ENCODE results near the gene PARP2. TPM values are rescaled to one million over a fixed set of nuclear protein-coding genes. Genes with fewer than 3 reads are reported as not detected.

The PARP2 gene
- total RNA-seq, 1 experiment from 2014 or later = 38.3 TPM

- Histone ChIP-seq H3K4me2 (ENCODE audit: low read length) (no peak overlapping the region), H3K9ac (ENCODE audit: low read length) (no peak overlapping the region), H3K27me3 (ENCODE audit: low read length) (no peaks in the 10 kb centered on the region), H4K20me1 (ENCODE audit: low read length) (peaks cover 10% of the 10 kb centered on the region; the same call in 1 of the 2 replicates), H3K4me1 (ENCODE audit: insufficient read depth, low read length) (peaks cover 10% of the 10 kb centered on the region), H2AFZ (ENCODE audit: low read length) (no peak overlapping the region), H3K9me3 (ENCODE audit: low read length) (no peaks in the 10 kb centered on the region), H3F3A (ENCODE audit: low read length, unreplicated experiment) (no peaks in the 10 kb centered on the region), H3K27ac (ENCODE audit: low read length) (no peak overlapping the region), H3K4me3 (ENCODE audit: low read length) (no peak overlapping the region), H3K9me2 (replicated peaks; ENCODE audit: low read length) (no peaks in the 10 kb centered on the region), H3K36me3 (ENCODE audit: low read depth, low read length) (peaks cover 31% of the 10 kb centered on the region), H3K79me2 (ENCODE audit: low read length) (peaks cover 56% of the 10 kb centered on the region)
- DNase-seq (no peak), ATAC-seq (no peak)
- CTCF ChIA-PET = interaction anchor here (0.8 kb wide), 2 partner anchors 9 to 279 kb away, joined by 3 read pairs; no protein-coding TSS in a partner anchor
- no peak for TF ChIP-seq EZH2phosphoT487 (IDR thresholded peaks at IDR 0.05; ENCODE audit: borderline replicate concordance, low read length)
- TF ChIP-seq, protein P1, sequence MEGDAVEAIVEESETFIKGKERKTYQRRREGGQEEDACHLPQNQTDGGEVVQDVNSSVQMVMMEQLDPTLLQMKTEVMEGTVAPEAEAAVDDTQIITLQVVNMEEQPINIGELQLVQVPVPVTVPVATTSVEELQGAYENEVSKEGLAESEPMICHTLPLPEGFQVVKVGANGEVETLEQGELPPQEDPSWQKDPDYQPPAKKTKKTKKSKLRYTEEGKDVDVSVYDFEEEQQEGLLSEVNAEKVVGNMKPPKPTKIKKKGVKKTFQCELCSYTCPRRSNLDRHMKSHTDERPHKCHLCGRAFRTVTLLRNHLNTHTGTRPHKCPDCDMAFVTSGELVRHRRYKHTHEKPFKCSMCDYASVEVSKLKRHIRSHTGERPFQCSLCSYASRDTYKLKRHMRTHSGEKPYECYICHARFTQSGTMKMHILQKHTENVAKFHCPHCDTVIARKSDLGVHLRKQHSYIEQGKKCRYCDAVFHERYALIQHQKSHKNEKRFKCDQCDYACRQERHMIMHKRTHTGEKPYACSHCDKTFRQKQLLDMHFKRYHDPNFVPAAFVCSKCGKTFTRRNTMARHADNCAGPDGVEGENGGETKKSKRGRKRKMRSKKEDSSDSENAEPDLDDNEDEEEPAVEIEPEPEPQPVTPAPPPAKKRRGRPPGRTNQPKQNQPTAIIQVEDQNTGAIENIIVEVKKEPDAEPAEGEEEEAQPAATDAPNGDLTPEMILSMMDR (conservative IDR thresholded peaks at IDR 0.05; ENCODE audit: low read depth, low read length) = no peak
- no peak for TF ChIP-seq EZH2 (IDR thresholded peaks at IDR 0.05; ENCODE audit: low read length, unreplicated experiment)
- BruUV-seq (replicated peaks) = no TSS peak
- intact Hi-C loops (cut with micrococcal nuclease) = loop anchor here (5.0 kb wide), 2 partner anchors 83 to 203 kb away; partner anchors contain the start of gene TEP1
- POLR2A ChIA-PET (ENCODE audit: unreplicated experiment) = interaction anchor here (0.7 kb wide), 1 partner anchor 14 kb away, joined by 3 read pairs; the partner anchor contains the start of gene PARP2
Observed at GRCh38 chr14:20329355-20329754, 14.1 kb upstream of the PARP2 start.

DNA sequence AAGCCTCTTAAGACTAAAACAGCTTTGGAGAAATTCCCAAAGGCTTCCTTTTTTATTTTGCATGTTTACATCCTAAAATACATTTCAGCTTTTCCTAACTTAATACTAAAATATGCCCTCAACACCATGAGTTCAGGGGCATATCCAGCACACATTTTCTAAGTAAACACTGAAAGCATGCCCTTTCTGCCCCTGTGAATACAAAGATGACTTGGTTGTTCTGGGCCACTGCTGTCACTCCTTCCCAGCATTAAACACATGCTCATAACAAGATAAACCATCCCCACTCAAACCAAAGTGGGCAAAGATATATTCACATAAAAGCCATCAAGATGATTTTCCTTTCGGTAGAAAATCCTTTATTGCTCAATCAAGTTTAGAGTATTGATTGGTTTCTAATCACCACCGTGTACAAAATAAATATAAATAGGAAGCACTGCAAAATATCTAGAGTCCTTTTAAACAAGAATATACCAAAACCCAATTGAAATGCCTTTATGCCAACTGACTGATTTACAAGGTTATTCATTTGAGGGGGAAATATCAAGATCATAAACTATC, 12.3 kb upstream of the PARP2 start:
- POLR2A ChIA-PET (ENCODE audit: unreplicated experiment) = no interaction called here
- BruUV-seq (replicated peaks) = no TSS peak
- Histone ChIP-seq H2AFZ (ENCODE audit: low read length) (no peak overlapping the region), H3K9me2 (replicated peaks; ENCODE audit: low read length) (no peaks in the 10 kb centered on the region), H3K4me3 (ENCODE audit: low read length) (peak overlapping the region; percentile 42; the same call in 1 of the 2 replicates), H3K27ac (ENCODE audit: low read length) (no peak overlapping the region), H3F3A (ENCODE audit: low read length, unreplicated experiment) (no peaks in the 10 kb centered on the region), H3K4me2 (ENCODE audit: low read length) (peak overlapping the region; percentile 60), H4K20me1 (ENCODE audit: low read length) (peaks cover 8% of the 10 kb centered on the region; the same call in 1 of the 2 replicates), H3K79me2 (ENCODE audit: low read length) (peaks cover 56% of the 10 kb centered on the region), H3K36me3 (ENCODE audit: low read depth, low read length) (peaks cover 19% of the 10 kb centered on the region), H3K9me3 (ENCODE audit: low read length) (no peaks in the 10 kb centered on the region), H3K4me1 (ENCODE audit: insufficient read depth, low read length) (peaks cover 10% of the 10 kb centered on the region), H3K27me3 (ENCODE audit: low read length) (no peaks in the 10 kb centered on the region), H3K9ac (ENCODE audit: low read length) (no peak overlapping the region)
- DNase-seq (no peak), ATAC-seq (no peak)
- CTCF ChIA-PET = no interaction called here
- TF ChIP-seq EZH2 (IDR thresholded peaks at IDR 0.05; ENCODE audit: low read length, unreplicated experiment) (no peak), EZH2phosphoT487 (IDR thresholded peaks at IDR 0.05; ENCODE audit: borderline replicate concordance, low read length) (no peak)
- TF ChIP-seq, protein P1 (conservative IDR thresholded peaks at IDR 0.05; ENCODE audit: low read depth, low read length) = no peak
- intact Hi-C loops (cut with micrococcal nuclease) = no loop called here

DNA sequence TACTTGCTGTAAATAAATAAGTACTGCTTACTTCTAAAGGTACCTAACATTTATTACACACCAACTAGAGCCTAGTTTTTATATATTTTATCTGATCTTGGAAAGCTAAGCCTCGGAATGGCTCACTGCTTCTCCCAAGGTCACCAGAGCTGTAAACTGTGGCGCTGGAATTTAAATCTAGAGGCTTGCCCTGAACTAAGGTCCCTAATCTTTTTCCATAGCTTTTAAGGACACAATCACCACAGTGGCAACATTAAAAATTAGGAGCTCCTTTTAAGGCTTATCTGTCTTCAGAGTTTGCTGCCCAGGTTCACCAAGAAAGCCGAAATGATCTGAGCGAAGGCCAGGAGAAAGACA, 11.0 kb upstream of the PARP2 start:
- POLR2A ChIA-PET (ENCODE audit: unreplicated experiment) = interaction anchor here (0.9 kb wide), 1 partner anchor 10 kb away, joined by 9 read pairs; no protein-coding TSS in a partner anchor
- H4K20me1 ChIP-seq (ENCODE audit: low read length) = no peaks in the 10 kb centered on the region; the same call in 1 of the 2 replicates
- H3K4me1 ChIP-seq (ENCODE audit: insufficient read depth, low read length) = peaks cover 10% of the 10 kb centered on the region
- no peaks in the 10 kb centered on the region for H3F3A ChIP-seq (ENCODE audit: low read length, unreplicated experiment)
- ATAC-seq = peak; percentile 36
- CTCF ChIA-PET = interaction anchor here (0.5 kb wide), 1 partner anchor 10 kb away, joined by 8 read pairs; no protein-coding TSS in a partner anchor
- no peaks in the 10 kb centered on the region for H3K9me2 ChIP-seq (replicated peaks; ENCODE audit: low read length)
- no peak for TF ChIP-seq EZH2 (IDR thresholded peaks at IDR 0.05; ENCODE audit: low read length, unreplicated experiment)
- TF ChIP-seq, protein P1 (conservative IDR thresholded peaks at IDR 0.05; ENCODE audit: low read depth, low read length) = no peak
- H3K9ac ChIP-seq (ENCODE audit: low read length) = peak overlapping the region; percentile 82
- no peaks in the 10 kb centered on the region for H3K9me3 ChIP-seq (ENCODE audit: low read length)
- peaks cover 8% of the 10 kb centered on the region; the same call in 1 of the 2 replicates for H3K36me3 ChIP-seq (ENCODE audit: low read depth, low read length)
- intact Hi-C loops (cut with micrococcal nuclease) = no loop called here
- H3K27ac ChIP-seq (ENCODE audit: low read length) = peak overlapping the region; percentile 26
- no TSS peak for BruUV-seq (replicated peaks)
- H3K79me2 ChIP-seq (ENCODE audit: low read length) = peaks cover 46% of the 10 kb centered on the region
- peak overlapping the region; percentile 79 for H2AFZ ChIP-seq (ENCODE audit: low read length)
- no peak for DNase-seq
- H3K4me2 ChIP-seq (ENCODE audit: low read length) = peak overlapping the region; percentile 91
- H3K4me3 ChIP-seq (ENCODE audit: low read length) = peak overlapping the region; percentile 83
- H3K27me3 ChIP-seq (ENCODE audit: low read length) = no peaks in the 10 kb centered on the region

Measured in PC-3 (cell line).